H1 (cell line): Measurements from ENCODE around the gene DOCK11. TPM values are rescaled to one million over a fixed set of nuclear protein-coding genes. Genes with fewer than 3 reads are reported as not detected.

Experiments used
- CTCF ChIA-PET: fragments of 300-600 bp; sonication (Branson Sonifier 250); formaldehyde crosslinking; loops from one replicate; lab custom pipeline; 2021; ENCODE audit not compliant: partially characterized antibody; lab: Charles Lee
- POLR2A ChIA-PET: fragments of 300-600 bp; sonication (Branson Sonifier 250); formaldehyde crosslinking; loops from one replicate; lab custom pipeline; 2021; ENCODE audit warnings: inconsistent platforms; ENCODE audit not compliant: partially characterized antibody; lab: Charles Lee
- DNase-seq, 2 experiments: peaks; one replicate each; pipeline versions ENCODE4 v3.0.0 to v3.0.0-alpha.2; 2010 to 2022; ENCODE audit warnings: low spot score in 2 of 2, low read depth in 1 of 2, mixed read lengths in 1 of 2
- FAIRE-seq: peaks from 2 replicates; lab custom pipeline; 2011; peaks lifted over from hg19 to GRCh38; lab: Jason Lieb, UNC
- H2AFZ ChIP-seq: 2 replicates; pipeline ENCODE4 v1.8.1; 2012; ENCODE audit warnings: low read length, inconsistent platforms
- H2AK5ac ChIP-seq: 2 replicates; pipeline ENCODE4 v1.6.1; 2013; ENCODE audit warnings: low read depth, low read length
- H2BK120ac ChIP-seq: replicated peaks from 2 replicates; pipeline ENCODE3; 2013; ENCODE audit warnings: low read depth, low read length, inconsistent platforms
- H2BK12ac ChIP-seq: 2 replicates; pipeline ENCODE4 v1.6.1; 2013; ENCODE audit warnings: low read depth, low read length
- H2BK15ac ChIP-seq: 2 replicates; pipeline ENCODE4 v1.6.1; 2013; ENCODE audit warnings: low read length
- H2BK20ac ChIP-seq: 2 replicates; pipeline ENCODE4 v1.6.1; 2013; ENCODE audit warnings: low read length
- H2BK5ac ChIP-seq: 2 replicates; pipeline ENCODE4 v1.6.1; 2013; ENCODE audit warnings: low read depth, low read length
- H3K14ac ChIP-seq: 2 replicates; pipeline ENCODE4 v1.6.1; 2013; ENCODE audit warnings: inconsistent platforms; ENCODE audit not compliant: insufficient read length
- H3K18ac ChIP-seq: 2 replicates; pipeline ENCODE4 v1.6.1; 2013; ENCODE audit warnings: low read length; ENCODE audit errors: extremely low read depth
- H3K23ac ChIP-seq: 2 replicates; pipeline ENCODE4 v1.6.1; 2013; ENCODE audit warnings: inconsistent platforms; ENCODE audit not compliant: insufficient read length
- H3K23me2 ChIP-seq: 2 replicates; pipeline ENCODE4 v1.6.1; 2013; ENCODE audit warnings: low read depth, low read length
- H3K27ac ChIP-seq: 2 replicates; pipeline ENCODE4 v1.6.1; 2011; ENCODE audit warnings: low read depth, low read length, inconsistent platforms
- H3K27me3 ChIP-seq, 4 experiments: replicated peaks in 1 of 4; 1 replicate in 1 of 4; 2 replicates in 3 of 4; pipeline versions ENCODE4 v1.6.1 to v1.8.1; 2011 to 2013; ENCODE audit warnings: low read length in 3 of 4, mild to moderate bottlenecking in 3 of 4, inconsistent platforms in 2 of 4, mixed read lengths in 2 of 4, moderate library complexity in 1 of 4; ENCODE audit not compliant: control insufficient read depth in 3 of 4, insufficient read depth in 3 of 4; ENCODE audit errors: extremely low read depth in 1 of 4
- H3K36me3 ChIP-seq, 4 experiments: 2 replicates each; pipeline versions ENCODE4 v1.6.1 to v1.8.1; 2011 to 2013; ENCODE audit warnings: mild to moderate bottlenecking in 4 of 4, low read length in 3 of 4, moderate library complexity in 2 of 4, control low read depth in 1 of 4, inconsistent platforms in 1 of 4; ENCODE audit not compliant: insufficient read depth in 4 of 4, control insufficient read depth in 2 of 4
- H3K4ac ChIP-seq: replicated peaks from 2 replicates; pipeline ENCODE3; 2013; ENCODE audit warnings: low read length, low read depth, mixed read lengths, inconsistent platforms; ENCODE audit not compliant: insufficient read length
- H3K4me1 ChIP-seq, 4 experiments: replicated peaks in 1 of 4; 1 replicate in 1 of 4; 2 replicates in 3 of 4; pipeline versions ENCODE4 v1.6.1 to v1.8.1; 2011 to 2013; ENCODE audit warnings: low read length in 3 of 4, inconsistent platforms in 2 of 4, mixed read lengths in 1 of 4; ENCODE audit not compliant: insufficient read depth in 4 of 4, control insufficient read depth in 3 of 4
- H3K4me2 ChIP-seq, 2 experiments: 2 replicates each; pipeline versions ENCODE4 v1.6.1 to v1.8.1; 2011 to 2013; ENCODE audit warnings: low read depth in 2 of 2, low read length in 2 of 2, control low read depth in 1 of 2, inconsistent platforms in 1 of 2, mild to moderate bottlenecking in 1 of 2; ENCODE audit not compliant: insufficient read depth in 1 of 2
- H3K4me3 ChIP-seq, 4 experiments: fragments of 200-600, 300-600 bp in 1 of 4; sonication (generic), shearing (Covaris generic), sonication (Bioruptor Twin) in 1 of 4; 2 replicates each; pipeline versions ENCODE4 v1.5.1 to v1.8.1; 2011 to 2016; ENCODE audit warnings: low read length in 4 of 4, low read depth in 3 of 4, control low read depth in 2 of 4, inconsistent platforms in 2 of 4, mild to moderate bottlenecking in 2 of 4, mixed read lengths in 1 of 4, moderate library complexity in 1 of 4; ENCODE audit not compliant: insufficient read depth in 2 of 4; ENCODE audit errors: extremely low read depth in 1 of 4
- H3K56ac ChIP-seq: replicated peaks from 2 replicates; pipeline ENCODE3; 2013; ENCODE audit warnings: low read depth, mild to moderate bottlenecking, mixed read lengths, low read length, inconsistent platforms; ENCODE audit not compliant: insufficient read length
- H3K79me1 ChIP-seq: 2 replicates; pipeline ENCODE4 v1.6.1; 2013; ENCODE audit warnings: low read depth, low read length, control low read depth
- H3K79me2 ChIP-seq, 2 experiments: 2 replicates each; pipeline versions ENCODE4 v1.6.1 to v1.8.1; 2012 to 2013; ENCODE audit warnings: low read length in 2 of 2, mild to moderate bottlenecking in 2 of 2, inconsistent platforms in 1 of 2; ENCODE audit not compliant: insufficient read depth in 2 of 2, control insufficient read depth in 1 of 2
- H3K9ac ChIP-seq, 4 experiments: replicated peaks in 1 of 4; 1 replicate in 1 of 4; 2 replicates in 3 of 4; pipeline versions ENCODE4 v1.6.1 to v1.8.1; 2011 to 2013; ENCODE audit warnings: low read depth in 3 of 4, low read length in 3 of 4, control low read depth in 2 of 4, mild to moderate bottlenecking in 2 of 4, moderate library complexity in 2 of 4, inconsistent platforms in 1 of 4; ENCODE audit errors: extremely low read depth in 1 of 4
- H3K9me3 ChIP-seq, 2 experiments: 2 replicates each; pipeline versions ENCODE4 v1.6.1 to v1.8.1; 2012 to 2013; ENCODE audit warnings: mild to moderate bottlenecking in 2 of 2, moderate library complexity in 2 of 2, control low read depth in 1 of 2, inconsistent platforms in 1 of 2, low read depth in 1 of 2, low read length in 1 of 2, mixed read lengths in 1 of 2; ENCODE audit not compliant: insufficient read depth in 2 of 2
- H4K20me1 ChIP-seq, 2 experiments: replicated peaks in 1 of 2; 2 replicates each; pipeline versions ENCODE3 to v1.8.1; 2011 to 2013; ENCODE audit warnings: inconsistent platforms in 2 of 2, low read length in 2 of 2, mild to moderate bottlenecking in 1 of 2; ENCODE audit not compliant: insufficient read depth in 2 of 2, control insufficient read depth in 1 of 2
- H4K5ac ChIP-seq: 2 replicates; pipeline ENCODE4 v1.6.1; 2013; ENCODE audit warnings: low read length, low read depth, mixed read lengths, inconsistent platforms; ENCODE audit not compliant: insufficient read length
- H4K8ac ChIP-seq: 2 replicates; pipeline ENCODE4 v1.8.0; 2013; ENCODE audit warnings: mild to moderate bottlenecking, moderate library complexity, low read length, inconsistent platforms; ENCODE audit not compliant: insufficient read depth; ENCODE audit errors: extremely low read depth
- H4K91ac ChIP-seq: replicated peaks from 2 replicates; pipeline ENCODE3; 2013; ENCODE audit warnings: low read length, mixed read lengths, inconsistent platforms; ENCODE audit not compliant: insufficient read length
- CBX5 ChIP-seq: fragments of 300-800, 300-1000 bp; sonication (generic); IDR thresholded peaks from 2 replicates; pipeline ENCODE4 v1.7.1; 2016; ENCODE audit warnings: antibody characterized with exemption, low read length, low read depth
- CEBPB ChIP-seq: IDR thresholded peaks from 2 replicates; pipeline ENCODE4 v1.6.1; 2012; ENCODE audit warnings: low read depth, low read length
- CHD2 ChIP-seq: IDR thresholded peaks from 2 replicates; pipeline ENCODE4 v1.6.1; 2012; ENCODE audit warnings: low read length, improper control_type of control experiment
- CREB1 ChIP-seq: IDR thresholded peaks from 2 replicates; pipeline ENCODE4 v1.6.1; 2012; ENCODE audit warnings: inconsistent platforms
- EP300 ChIP-seq, 2 experiments: IDR thresholded peaks; 1 replicate in 1 of 2; 2 replicates in 1 of 2; pipeline ENCODE4 v1.6.1; 2011 to 2012; ENCODE audit warnings: low read depth in 2 of 2, low read length in 2 of 2, mild to moderate bottlenecking in 2 of 2, borderline replicate concordance in 1 of 2, inconsistent platforms in 1 of 2, moderate library complexity in 1 of 2
- FOSL1 ChIP-seq: IDR thresholded peaks from 2 replicates; pipeline ENCODE4 v1.6.1; 2011; ENCODE audit warnings: mild to moderate bottlenecking, low read depth, low read length, moderate library complexity; ENCODE audit not compliant: insufficient read depth
- GTF2F1 ChIP-seq: IDR thresholded peaks from 2 replicates; pipeline ENCODE4 v1.6.1; 2012; ENCODE audit warnings: low read depth, low read length, improper control_type of control experiment, borderline replicate concordance
- KDM5A ChIP-seq: fragments of 200-600 bp; IDR thresholded peaks from 2 replicates; pipeline ENCODE4 v1.7.1; 2012; ENCODE audit warnings: mild to moderate bottlenecking, low read length, inconsistent platforms, mixed read lengths
- NRF1 ChIP-seq: IDR thresholded peaks from 2 replicates; pipeline ENCODE4 v1.6.1; 2011; ENCODE audit warnings: mild to moderate bottlenecking, low read depth, low read length, improper control_type of control experiment
- RXRA ChIP-seq: IDR thresholded peaks from 2 replicates; pipeline ENCODE4 v1.6.1; 2011; ENCODE audit warnings: low read depth, mild to moderate bottlenecking, low read length, moderate library complexity; ENCODE audit not compliant: insufficient read depth
- SIN3A ChIP-seq, 2 experiments: IDR thresholded peaks in 1 of 2; conservative IDR thresholded peaks in 1 of 2; 2 replicates each; pipeline ENCODE4 v1.6.1; 2011 to 2012; ENCODE audit warnings: low read length in 2 of 2, improper control_type of control experiment in 1 of 2, low read depth in 1 of 2, mild to moderate bottlenecking in 1 of 2
- SUZ12 ChIP-seq: fragments of 200-600 bp; sonication (generic); IDR thresholded peaks from 2 replicates; pipeline ENCODE4 v1.6.1; 2012; ENCODE audit warnings: mild to moderate bottlenecking, inconsistent platforms, low read length, moderate library complexity, mixed read lengths
- ZNF274 ChIP-seq: IDR thresholded peaks from 2 replicates; pipeline ENCODE4 v1.7.0; 2012; ENCODE audit warnings: low read length, borderline replicate concordance; ENCODE audit errors: extremely low read depth
- WGBS, 2 experiments: shearing (Covaris generic) in 1 of 2; methylation state at CpG; one replicate each; pipeline versions ENCODE4 v1.1.6 to v1.1.7; 2013 to 2015; ENCODE audit warnings: low lambda C conversion rate in 2 of 2, mixed read lengths in 2 of 2, inconsistent platforms in 1 of 2, low coverage in 1 of 2, missing lambda C conversion rate in 1 of 2; ENCODE audit not compliant: insufficient replicate concordance in 2 of 2, insufficient coverage in 1 of 2, insufficient read length in 1 of 2; ENCODE audit errors: extremely low coverage in 1 of 2, missing lambda C conversion rate in 1 of 2; 5-methylcytosine and 5-hydroxymethylcytosine counted together
- polyA plus RNA-seq, 7 experiments: library from polyadenylated mRNA; depleted of rRNA in 3 of 7; stranded (reverse) in 5 of 7; unstranded in 2 of 7; fragments of >200 nt in 5 of 7; fragments of 200-250 nt in 2 of 7; gene quantifications; 1 replicate in 5 of 7; 2 replicates in 1 of 7; 4 replicates in 1 of 7; pipeline versions ENCODE4 v1.2.1 to v1.2.3, GENCODE V29; 2011 to 2013; ENCODE audit warnings: missing spikeins in 2 of 7, mixed read lengths in 2 of 7
- total RNA-seq: library from RNA; stranded (reverse); fragmentation: NEBNext Ultra II Directional; extraction: Animal tissue kit (Norgen Biotek cat#: 25700); gene quantifications from 2 replicates; pipeline ENCODE4 v1.2.1, GENCODE V29; 2021
- TF ChIP-seq, protein P1 (sequence below): IDR thresholded peaks from 2 replicates; pipeline ENCODE4 v1.6.1; 2012; ENCODE audit warnings: inconsistent platforms

The DOCK11 gene
- total and polyA plus RNA-seq, 2 of the 8 experiments (the other 6 are each of a cell fraction or from before 2014, with no cell fraction given), result 4.9 to 12.0 TPM

DNA sequence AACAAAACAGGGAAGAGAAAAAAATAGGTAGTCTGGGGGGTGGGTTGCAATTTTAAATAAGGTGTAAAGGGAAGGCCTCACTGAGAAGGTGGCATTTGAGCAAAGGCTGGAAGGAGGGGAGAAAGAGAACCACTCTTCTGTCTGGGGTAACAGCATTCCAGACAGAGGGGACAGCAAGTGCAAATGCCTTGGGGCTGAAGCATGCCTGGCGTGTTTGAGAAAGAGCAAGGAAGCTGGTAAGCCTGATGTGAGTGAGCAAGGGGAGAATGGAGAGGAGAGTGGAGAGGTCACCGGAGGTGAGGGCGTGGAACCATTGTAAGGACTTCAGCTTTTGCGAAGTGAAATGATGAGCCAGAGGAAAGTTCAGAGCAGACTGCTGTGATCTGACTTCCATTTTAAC, 19.7 kb upstream of the DOCK11 start:
- Histone ChIP-seq H3K79me1 (no peaks in the 10 kb centered on the region), H3K36me3 (no peaks in the 10 kb centered on the region), H2AFZ (no peak overlapping the region), H2BK5ac (no peak overlapping the region), H4K91ac (no peak overlapping the region), H4K20me1 (no peaks in the 10 kb centered on the region), H4K8ac (no peak overlapping the region)
- TF ChIP-seq, protein P1, sequence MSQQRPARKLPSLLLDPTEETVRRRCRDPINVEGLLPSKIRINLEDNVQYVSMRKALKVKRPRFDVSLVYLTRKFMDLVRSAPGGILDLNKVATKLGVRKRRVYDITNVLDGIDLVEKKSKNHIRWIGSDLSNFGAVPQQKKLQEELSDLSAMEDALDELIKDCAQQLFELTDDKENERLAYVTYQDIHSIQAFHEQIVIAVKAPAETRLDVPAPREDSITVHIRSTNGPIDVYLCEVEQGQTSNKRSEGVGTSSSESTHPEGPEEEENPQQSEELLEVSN, result no peak
- TF ChIP-seq NRF1, result no peak
- TF ChIP-seq CBX5, result no peak
- TF ChIP-seq EP300 (IDR thresholded peaks at IDR 0.05; ENCODE audit: borderline replicate concordance in 1 of 2, low read depth in 2 of 2, low read length in 2 of 2), result no peak
- TF ChIP-seq CREB1, result no peak
- no peak for TF ChIP-seq FOSL1
- no peak for TF ChIP-seq SUZ12
- TF ChIP-seq RXRA, result no peak
- TF ChIP-seq CEBPB, result no peak
- TF ChIP-seq SIN3A (conservative IDR thresholded peaks at IDR 0.05 in 1 of 2, IDR thresholded peaks at IDR 0.05 in 1 of 2; ENCODE audit: low read depth in 1 of 2, low read length in 2 of 2), result no peak
- TF ChIP-seq CHD2, result no peak
- no peak for TF ChIP-seq GTF2F1
- TF ChIP-seq ZNF274, result no peak
- TF ChIP-seq KDM5A, result no peak
- TF ChIP-seq, all 59 proteins: peak for 0
- Histone ChIP-seq H3K4ac (no peak overlapping the region), H3K18ac (no peak overlapping the region), H2BK20ac (no peak overlapping the region), H3K4me2 (no peak overlapping the region), H3K23ac (no peak overlapping the region), H3K4me1 (no peaks in the 10 kb centered on the region), H3K27ac (no peak overlapping the region), H3K79me2 (no peaks in the 10 kb centered on the region), H2BK12ac (no peak overlapping the region), H3K56ac (no peak overlapping the region), H3K27me3 (no peaks in the 10 kb centered on the region), H3K23me2 (no peaks in the 10 kb centered on the region), H4K5ac (no peak overlapping the region), H2AK5ac (no peak overlapping the region), H3K9me3 (no peaks in the 10 kb centered on the region), H3K14ac (no peak overlapping the region), H3K9ac (no peak overlapping the region), H2BK120ac (no peak overlapping the region), H2BK15ac (no peak overlapping the region), H3K4me3 (no peak overlapping the region)
- POLR2A ChIA-PET, result no interaction called here
- WGBS, 2 experiments, result 88% methylated on average over 1 of the region's 4 CpGs; no CpG with 5 or more reads in 1 of the 2 experiments
- CTCF ChIA-PET, result no interaction called here
- no peak for FAIRE-seq
- no peak for DNase-seq
